HEK293 (cell line): Measurements from ENCODE around the gene MARCO.

Source experiments
- CTCF ChIA-PET: fragments of 350-600 bp; formaldehyde crosslinking; extraction: SDS; loops from one replicate; lab custom pipeline; 2021; ENCODE audit warnings: antibody characterized with exemption; lab: Yijun Ruan, JAX
- POLR2A ChIA-PET: fragments of 300-600 bp; formaldehyde crosslinking; extraction: SDS; loops from one replicate; lab custom pipeline; 2020; ENCODE audit warnings: antibody characterized with exemption, inconsistent platforms; lab: Yijun Ruan, JAX
- H3K27ac ChIP-seq: fragments of 200-500 bp; sonication (Bioruptor generic); 2 replicates; pipeline ENCODE4 v1.5.1; 2014; ENCODE audit warnings: low read depth, low read length, control low read depth, inconsistent platforms; ENCODE audit errors: extremely low read depth
- H3K36me3 ChIP-seq, 2 experiments: fragments of 200-500 bp in 1 of 2; sonication (Bioruptor generic) in 1 of 2; 1 replicate in 1 of 2; 2 replicates in 1 of 2; pipeline ENCODE4 v1.5.1; 2014 to 2017; ENCODE audit warnings: inconsistent platforms in 2 of 2, low read length in 2 of 2; ENCODE audit not compliant: control insufficient read depth in 2 of 2, insufficient read depth in 1 of 2
- H3K4me1 ChIP-seq: fragments of 200-500 bp; sonication (Bioruptor generic); 2 replicates; pipeline ENCODE4 v1.5.1; 2014; ENCODE audit warnings: mild to moderate bottlenecking, low read length, inconsistent platforms; ENCODE audit not compliant: control insufficient read depth, insufficient read depth
- H3K4me3 ChIP-seq: 2 replicates; pipeline ENCODE4 v1.5.1; 2011; ENCODE audit warnings: low read depth, mild to moderate bottlenecking, control low read depth, low read length, moderate library complexity
- H3K9me3 ChIP-seq: fragments of 200-500 bp; sonication (Bioruptor generic); 2 replicates; pipeline ENCODE4 v1.5.1; 2014; ENCODE audit warnings: low read depth, low read length, inconsistent platforms; ENCODE audit not compliant: control insufficient read depth, insufficient read depth
- BCL11A ChIP-seq: fragments of 450-650 bp; formaldehyde crosslinking; IDR thresholded peaks from 2 replicates; pipeline ENCODE4 v1.5.1; 2016; ENCODE audit warnings: low read depth, missing biosample characterization, missing genetic modification characterization
- FEZF1 ChIP-seq: fragments of 450-650 bp; formaldehyde crosslinking; IDR thresholded peaks from 2 replicates; pipeline ENCODE4 v1.5.1; 2016; ENCODE audit warnings: missing biosample characterization, missing genetic modification characterization
- GLI4 ChIP-seq: fragments of 450-650 bp; formaldehyde crosslinking; IDR thresholded peaks from 2 replicates; pipeline ENCODE4 v1.5.1; 2016; ENCODE audit warnings: missing biosample characterization, missing genetic modification characterization
- HOXA7 ChIP-seq: sonication (generic); formaldehyde crosslinking; IDR thresholded peaks from 2 replicates; pipeline ENCODE4 v1.8.1; 2022; ENCODE audit warnings: missing genetic modification reagents, borderline replicate concordance
- HOXC10 ChIP-seq: sonication (generic); formaldehyde crosslinking; IDR thresholded peaks from 2 replicates; pipeline ENCODE4 v1.8.1; 2023; ENCODE audit warnings: mild to moderate bottlenecking, missing genetic modification reagents
- KLF7 ChIP-seq: fragments of 450-650 bp; formaldehyde crosslinking; IDR thresholded peaks from 2 replicates; pipeline ENCODE4 v1.5.1; 2016; ENCODE audit warnings: missing biosample characterization, missing genetic modification characterization, borderline replicate concordance
- MYNN ChIP-seq: fragments of 450-650 bp; formaldehyde crosslinking; IDR thresholded peaks from 2 replicates; pipeline ENCODE4 v1.5.1; 2016; ENCODE audit warnings: missing biosample characterization, missing genetic modification characterization, borderline replicate concordance
- SALL2 ChIP-seq: fragments of 450-650 bp; formaldehyde crosslinking; IDR thresholded peaks from 2 replicates; pipeline ENCODE4 v1.5.0; 2017; ENCODE audit warnings: missing biosample characterization, mild to moderate bottlenecking, missing genetic modification characterization, borderline replicate concordance
- SCRT1 ChIP-seq: fragments of 450-650 bp; formaldehyde crosslinking; IDR thresholded peaks from 2 replicates; pipeline ENCODE4 v1.5.1; 2016; ENCODE audit warnings: missing biosample characterization, missing genetic modification characterization, borderline replicate concordance
- ZBTB20 ChIP-seq: fragments of 450-650 bp; formaldehyde crosslinking; IDR thresholded peaks from 2 replicates; pipeline ENCODE4 v1.5.1; 2016; ENCODE audit warnings: missing biosample characterization, missing genetic modification characterization
- ZBTB26 ChIP-seq: fragments of 450-650 bp; formaldehyde crosslinking; optimal IDR thresholded peaks from 2 replicates; pipeline ENCODE3; 2016; ENCODE audit warnings: missing biosample characterization, mild to moderate bottlenecking, missing genetic modification characterization
- ZNF132 ChIP-seq: fragments of 450-650 bp; formaldehyde crosslinking; IDR thresholded peaks from 2 replicates; pipeline ENCODE4 v1.5.1; 2017; ENCODE audit warnings: missing biosample characterization, missing genetic modification characterization, borderline replicate concordance
- ZNF138 ChIP-seq: fragments of 450-650 bp; formaldehyde crosslinking; IDR thresholded peaks from 2 replicates; pipeline ENCODE4 v1.5.1; 2016; ENCODE audit warnings: missing biosample characterization, missing genetic modification characterization, borderline replicate concordance
- ZNF24 ChIP-seq: fragments of 450-650 bp; formaldehyde crosslinking; IDR thresholded peaks from 2 replicates; pipeline ENCODE4 v1.5.1; 2016; ENCODE audit warnings: missing biosample characterization, missing genetic modification characterization
- ZNF354C ChIP-seq: fragments of 450-650 bp; formaldehyde crosslinking; IDR thresholded peaks from 2 replicates; pipeline ENCODE4 v1.5.1; 2016; ENCODE audit warnings: missing biosample characterization, missing genetic modification characterization, low read depth, borderline replicate concordance
- ZNF366 ChIP-seq: fragments of 450-650 bp; formaldehyde crosslinking; conservative IDR thresholded peaks from 2 replicates; pipeline ENCODE4 v1.5.1; 2016; ENCODE audit warnings: missing biosample characterization, missing genetic modification characterization
- ZNF404 ChIP-seq: fragments of 450-650 bp; formaldehyde crosslinking; IDR thresholded peaks from 2 replicates; pipeline ENCODE4 v1.5.1; 2017; ENCODE audit warnings: missing biosample characterization, missing genetic modification characterization
- ZNF433 ChIP-seq: fragments of 450-650 bp; formaldehyde crosslinking; IDR thresholded peaks from 2 replicates; pipeline ENCODE4 v1.5.1; 2016; ENCODE audit warnings: missing biosample characterization, missing genetic modification characterization, low read depth
- ZNF621 ChIP-seq: fragments of 450-650 bp; formaldehyde crosslinking; IDR thresholded peaks from 2 replicates; pipeline ENCODE4 v1.5.1; 2017; ENCODE audit warnings: missing biosample characterization, missing genetic modification characterization
- ZNF629 ChIP-seq: fragments of 450-650 bp; formaldehyde crosslinking; IDR thresholded peaks from 2 replicates; pipeline ENCODE4 v1.5.1; 2017; ENCODE audit warnings: missing biosample characterization, missing genetic modification characterization
- ZNF677 ChIP-seq: fragments of 450-650 bp; IDR thresholded peaks from 2 replicates; pipeline ENCODE4 v1.5.0; 2018; ENCODE audit warnings: missing biosample characterization, mild to moderate bottlenecking, missing genetic modification characterization, moderate library complexity
- TF ChIP-seq, protein P1 (sequence below): fragments of 450-650 bp; formaldehyde crosslinking; IDR thresholded peaks from 2 replicates; pipeline ENCODE4 v1.5.1; 2016; ENCODE audit warnings: missing biosample characterization, missing genetic modification characterization
- TF ChIP-seq, protein P2 (sequence below): fragments of 450-650 bp; formaldehyde crosslinking; IDR thresholded peaks from 2 replicates; pipeline ENCODE4; 2016; ENCODE audit warnings: missing biosample characterization, missing genetic modification characterization
- TF ChIP-seq, protein P3 (sequence below): fragments of 450-650 bp; formaldehyde crosslinking; IDR thresholded peaks from 2 replicates; pipeline ENCODE4 v1.5.1; 2016; ENCODE audit warnings: missing biosample characterization, missing genetic modification characterization
- TF ChIP-seq, protein P4 (sequence below): fragments of 450-650 bp; formaldehyde crosslinking; IDR thresholded peaks from 2 replicates; pipeline ENCODE4 v1.5.1; 2016; ENCODE audit warnings: missing biosample characterization, missing genetic modification characterization

Gene MARCO

GRCh38 chr2:118922254-118922653 is 19.7 kb upstream of the MARCO start:
- Histone ChIP-seq H3K27ac (no peak overlapping the region), H3K4me3 (no peak overlapping the region), H3K9me3 (no peaks in the 10 kb centered on the region), H3K36me3 (no peaks in the 10 kb centered on the region), H3K4me1 (no peaks in the 10 kb centered on the region)
- CTCF ChIA-PET: no interaction called here
- POLR2A ChIA-PET: no interaction called here
- TF ChIP-seq ZNF677 (tag by site-specific recombination): no peak
- TF ChIP-seq ZNF404: no peak
- TF ChIP-seq ZBTB20 (tag by site-specific recombination): no peak
- TF ChIP-seq, protein P1, sequence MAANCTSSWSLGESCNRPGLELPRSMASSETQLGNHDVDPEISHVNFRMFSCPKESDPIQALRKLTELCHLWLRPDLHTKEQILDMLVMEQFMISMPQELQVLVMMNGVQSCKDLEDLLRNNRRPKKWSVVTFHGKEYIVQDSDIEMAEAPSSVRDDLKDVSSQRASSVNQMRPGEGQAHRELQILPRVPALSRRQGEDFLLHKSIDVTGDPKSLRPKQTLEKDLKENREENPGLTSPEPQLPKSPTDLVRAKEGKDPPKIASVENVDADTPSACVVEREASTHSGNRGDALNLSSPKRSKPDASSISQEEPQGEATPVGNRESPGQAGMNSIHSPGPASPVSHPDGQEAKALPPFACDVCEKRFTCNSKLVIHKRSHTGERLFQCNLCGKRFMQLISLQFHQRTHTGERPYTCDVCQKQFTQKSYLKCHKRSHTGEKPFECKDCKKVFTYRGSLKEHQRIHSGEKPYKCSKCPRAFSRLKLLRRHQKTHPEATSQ (tag by site-specific recombination): no peak
- TF ChIP-seq HOXC10 (CRISPR knock-in tag): no peak
- TF ChIP-seq MYNN (tag by site-specific recombination): no peak
- no peak for TF ChIP-seq SCRT1 (tag by site-specific recombination)

DNA sequence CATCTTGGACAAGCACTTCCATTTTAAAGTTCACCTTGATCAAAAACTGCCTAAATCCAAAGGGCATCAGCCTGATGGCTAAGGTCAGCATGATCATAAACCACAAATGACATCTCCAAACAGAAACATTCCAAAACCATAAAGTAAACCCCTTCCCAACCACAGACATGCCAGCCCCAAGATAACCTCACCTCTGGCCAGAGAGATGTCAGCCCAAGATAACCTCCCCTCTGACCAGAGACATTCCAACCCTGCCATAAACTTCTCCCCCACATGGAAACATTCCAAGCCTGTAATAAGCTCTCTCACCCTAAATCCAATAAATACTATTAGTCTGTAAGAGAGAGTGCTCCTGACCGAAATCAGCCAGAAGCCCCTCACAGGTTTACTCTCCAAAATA is 18.6 kb upstream of the MARCO start:
- Histone ChIP-seq H3K4me1 (no peaks in the 10 kb centered on the region), H3K4me3 (no peak overlapping the region), H3K36me3 (no peaks in the 10 kb centered on the region), H3K27ac (no peak overlapping the region), H3K9me3 (no peaks in the 10 kb centered on the region)
- POLR2A ChIA-PET: no interaction called here
- CTCF ChIA-PET: no interaction called here
- TF ChIP-seq BCL11A (no peak), ZNF629 (tag by site-specific recombination) (no peak), ZNF621 (tag by site-specific recombination) (no peak), ZNF138 (tag by site-specific recombination) (no peak), HOXA7 (CRISPR knock-in tag) (no peak), ZNF354C (tag by site-specific recombination) (no peak), ZBTB26 (tag by site-specific recombination) (no peak), ZNF366 (tag by site-specific recombination) (no peak), ZNF433 (tag by site-specific recombination) (no peak), ZNF24 (tag by site-specific recombination) (no peak)
- TF ChIP-seq, protein P2, sequence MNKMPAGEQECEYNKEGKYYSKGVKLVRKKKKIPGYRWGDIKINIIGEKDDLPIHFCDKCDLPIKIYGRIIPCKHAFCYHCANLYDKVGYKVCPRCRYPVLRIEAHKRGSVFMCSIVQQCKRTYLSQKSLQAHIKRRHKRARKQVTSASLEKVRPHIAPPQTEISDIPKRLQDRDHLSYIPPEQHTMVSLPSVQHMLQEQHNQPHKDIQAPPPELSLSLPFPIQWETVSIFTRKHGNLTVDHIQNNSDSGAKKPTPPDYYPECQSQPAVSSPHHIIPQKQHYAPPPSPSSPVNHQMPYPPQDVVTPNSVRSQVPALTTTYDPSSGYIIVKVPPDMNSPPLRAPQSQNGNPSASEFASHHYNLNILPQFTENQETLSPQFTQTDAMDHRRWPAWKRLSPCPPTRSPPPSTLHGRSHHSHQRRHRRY (tag by site-specific recombination): no peak

GRCh38 chr2:118925476-118925875 is 16.5 kb upstream of the MARCO start:
- Histone ChIP-seq H3K36me3 (no peaks in the 10 kb centered on the region), H3K4me1 (no peaks in the 10 kb centered on the region), H3K4me3 (no peak overlapping the region)
- CTCF ChIA-PET: no interaction called here
- TF ChIP-seq, protein P3, sequence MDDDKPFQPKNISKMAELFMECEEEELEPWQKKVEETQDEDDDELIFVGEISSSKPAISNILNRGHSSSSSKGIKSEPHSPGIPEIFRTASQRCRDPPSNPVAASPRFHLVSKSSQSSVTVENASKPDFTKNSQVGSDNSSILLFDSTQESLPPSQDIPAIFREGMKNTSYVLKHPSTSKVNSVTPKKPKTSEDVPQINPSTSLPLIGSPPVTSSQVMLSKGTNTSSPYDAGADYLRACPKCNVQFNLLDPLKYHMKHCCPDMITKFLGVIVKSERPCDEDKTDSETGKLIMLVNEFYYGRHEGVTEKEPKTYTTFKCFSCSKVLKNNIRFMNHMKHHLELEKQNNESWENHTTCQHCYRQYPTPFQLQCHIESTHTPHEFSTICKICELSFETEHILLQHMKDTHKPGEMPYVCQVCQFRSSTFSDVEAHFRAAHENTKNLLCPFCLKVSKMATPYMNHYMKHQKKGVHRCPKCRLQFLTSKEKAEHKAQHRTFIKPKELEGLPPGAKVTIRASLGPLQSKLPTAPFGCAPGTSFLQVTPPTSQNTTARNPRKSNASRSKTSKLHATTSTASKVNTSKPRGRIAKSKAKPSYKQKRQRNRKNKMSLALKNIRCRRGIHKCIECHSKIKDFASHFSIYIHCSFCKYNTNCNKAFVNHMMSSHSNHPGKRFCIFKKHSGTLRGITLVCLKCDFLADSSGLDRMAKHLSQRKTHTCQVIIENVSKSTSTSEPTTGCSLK: no peak
- TF ChIP-seq SALL2 (tag by site-specific recombination): no peak
- TF ChIP-seq ZNF132 (tag by site-specific recombination): no peak
- TF ChIP-seq FEZF1: no peak
- no peak for TF ChIP-seq ZNF366 (tag by site-specific recombination)
- no peak for TF ChIP-seq GLI4 (tag by site-specific recombination)
- TF ChIP-seq, protein P4, sequence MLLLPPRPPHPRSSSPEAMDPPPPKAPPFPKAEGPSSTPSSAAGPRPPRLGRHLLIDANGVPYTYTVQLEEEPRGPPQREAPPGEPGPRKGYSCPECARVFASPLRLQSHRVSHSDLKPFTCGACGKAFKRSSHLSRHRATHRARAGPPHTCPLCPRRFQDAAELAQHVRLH: no peak
- TF ChIP-seq KLF7 (tag by site-specific recombination): no peak
- TF ChIP-seq, all 188 proteins: peak for 0
- Histone ChIP-seq H3K9me3 (no peaks in the 10 kb centered on the region), H3K27ac (no peak overlapping the region)
- POLR2A ChIA-PET: no interaction called here
